Measurements from ENCODE around the gene MALRD1.
"Not testable (repeated sequence)": the region's sequence is repeated elsewhere in the genome, so short reads cannot be mapped to it uniquely, and the experiment has no call there.

The MALRD1 gene

DNA sequence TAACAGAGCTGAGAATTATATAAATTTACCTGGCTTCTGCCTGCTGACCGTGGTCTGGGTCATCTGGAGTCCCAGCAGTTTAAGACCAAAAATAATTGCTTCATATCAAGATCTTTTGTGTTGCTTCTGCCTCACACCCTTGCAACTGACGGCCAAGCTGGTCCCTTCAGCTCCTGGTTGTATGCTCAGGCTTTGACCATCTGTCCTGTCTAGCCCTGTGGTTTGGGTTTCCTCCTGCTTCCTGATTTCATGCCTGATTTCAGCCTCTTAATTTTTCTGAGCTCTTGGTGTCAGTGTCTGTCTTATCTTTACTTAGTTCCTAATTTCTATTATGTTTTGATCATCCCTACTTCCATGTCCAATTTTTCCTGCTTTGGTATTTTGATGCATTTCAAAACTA lies 679.8 kb downstream of the MALRD1 start:
- Histone ChIP-seq H3K9me3 (ENCODE audit: low read length) (no peaks in the 10 kb centered on the region), H3K9ac (ENCODE audit: low read length) (no peak overlapping the region), H3K27ac (ENCODE audit: low read depth, low read length) (no peak overlapping the region), H3K4me1 (ENCODE audit: insufficient read depth, low read length) (no peaks in the 10 kb centered on the region), H3K27me3 (ENCODE audit: control insufficient read depth in 1 of 2, insufficient read depth in 2 of 2, low read length in 2 of 2) (no peaks in the 10 kb centered on the region), H3K4me3 (ENCODE audit: low read depth in 1 of 2, low read length in 2 of 2) (no peak overlapping the region), H3K36me3 (ENCODE audit: insufficient read depth, low read length) (no peaks in the 10 kb centered on the region)

DNA sequence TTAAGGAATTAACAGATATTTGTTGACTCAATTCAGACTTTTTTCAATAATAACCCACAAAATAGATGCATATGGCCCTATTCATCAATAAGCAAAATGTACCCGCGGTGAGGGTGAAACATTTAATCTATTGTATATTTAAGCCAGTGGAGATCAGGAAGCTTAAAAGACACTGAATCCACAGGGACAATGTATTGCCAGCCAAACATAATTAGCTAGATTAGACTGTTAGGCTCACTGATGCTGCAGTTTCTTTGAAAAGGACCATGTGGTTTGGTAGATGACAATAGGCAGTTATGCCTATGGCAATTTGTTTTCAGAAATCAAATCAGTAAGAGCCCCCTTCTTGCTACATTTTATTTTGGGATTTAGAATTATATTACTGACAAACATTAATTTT lies 680.4 kb downstream of the MALRD1 start:
- H3K9me3 ChIP-seq (ENCODE audit: low read length): no peaks in the 10 kb centered on the region
- H3K4me1 ChIP-seq (ENCODE audit: insufficient read depth, low read length): no peaks in the 10 kb centered on the region
- H3K36me3 ChIP-seq (ENCODE audit: insufficient read depth, low read length): no peaks in the 10 kb centered on the region
- no peaks in the 10 kb centered on the region for H3K27me3 ChIP-seq (ENCODE audit: control insufficient read depth in 1 of 2, insufficient read depth in 2 of 2, low read length in 2 of 2)
- H3K4me3 ChIP-seq (ENCODE audit: low read depth in 1 of 2, low read length in 2 of 2): no peak overlapping the region
- H3K9ac ChIP-seq (ENCODE audit: low read length): no peak overlapping the region
- H3K27ac ChIP-seq (ENCODE audit: low read depth, low read length): no peak overlapping the region

DNA sequence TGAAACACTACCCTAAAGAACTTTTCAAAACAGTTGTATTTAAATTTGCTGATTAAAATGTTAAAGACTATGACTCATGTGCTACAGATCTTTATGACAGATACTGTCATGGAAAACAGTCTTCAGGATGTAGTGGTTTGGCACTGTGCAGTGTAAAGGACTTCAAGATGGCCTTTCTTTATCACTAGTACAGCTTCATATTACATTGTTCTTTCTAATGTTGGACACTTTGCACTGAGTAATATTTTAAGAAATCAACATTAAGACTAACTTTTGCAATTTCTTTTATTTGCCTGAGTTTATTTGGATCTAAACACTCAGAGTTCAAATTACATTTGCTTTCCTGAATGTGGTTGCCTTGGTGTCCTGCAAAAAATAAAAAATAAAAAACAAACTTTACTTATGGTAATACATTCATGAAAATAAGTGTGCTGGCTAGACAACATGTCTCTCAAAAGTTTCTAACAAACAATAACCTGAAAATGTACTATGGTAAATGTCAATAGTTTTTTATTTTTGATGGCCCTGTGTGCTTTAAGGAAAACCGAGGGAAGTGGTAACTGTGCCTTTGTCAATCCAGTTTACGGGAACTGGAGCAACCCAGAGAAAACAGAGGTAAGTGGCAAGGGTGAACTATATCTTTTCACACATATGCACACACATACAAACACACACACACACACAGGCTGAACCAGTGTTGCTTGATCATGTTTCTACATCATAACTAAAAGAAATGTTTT lies 681.7 kb downstream of the MALRD1 start:
- Histone ChIP-seq H3K36me3 (ENCODE audit: insufficient read depth, low read length) (no peaks in the 10 kb centered on the region), H3K27ac (ENCODE audit: low read depth, low read length) (no peak overlapping the region), H3K4me1 (ENCODE audit: insufficient read depth, low read length) (no peaks in the 10 kb centered on the region), H3K4me3 (ENCODE audit: low read depth in 1 of 2, low read length in 2 of 2) (no peak overlapping the region), H3K9ac (ENCODE audit: low read length) (no peak overlapping the region), H3K9me3 (ENCODE audit: low read length) (no peaks in the 10 kb centered on the region), H3K27me3 (ENCODE audit: control insufficient read depth in 1 of 2, insufficient read depth in 2 of 2, low read length in 2 of 2) (no peaks in the 10 kb centered on the region)

DNA sequence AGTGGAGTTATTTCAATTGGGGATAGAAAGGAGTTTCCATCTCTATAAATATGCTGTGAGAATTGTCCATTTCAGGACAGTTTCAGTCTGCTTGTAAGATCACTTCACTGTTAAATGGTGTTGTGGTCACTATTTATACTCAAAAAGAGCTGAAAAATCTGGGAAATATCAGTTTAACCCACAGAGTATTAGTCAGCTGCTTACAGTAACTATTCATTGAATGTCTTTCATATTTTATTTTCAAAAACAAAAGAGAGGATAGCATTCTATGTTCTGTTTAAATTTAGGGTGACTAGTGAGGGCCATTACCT lies 682.3 kb downstream of the MALRD1 start:
- H3K27ac ChIP-seq (ENCODE audit: low read depth, low read length): no peak overlapping the region

DNA sequence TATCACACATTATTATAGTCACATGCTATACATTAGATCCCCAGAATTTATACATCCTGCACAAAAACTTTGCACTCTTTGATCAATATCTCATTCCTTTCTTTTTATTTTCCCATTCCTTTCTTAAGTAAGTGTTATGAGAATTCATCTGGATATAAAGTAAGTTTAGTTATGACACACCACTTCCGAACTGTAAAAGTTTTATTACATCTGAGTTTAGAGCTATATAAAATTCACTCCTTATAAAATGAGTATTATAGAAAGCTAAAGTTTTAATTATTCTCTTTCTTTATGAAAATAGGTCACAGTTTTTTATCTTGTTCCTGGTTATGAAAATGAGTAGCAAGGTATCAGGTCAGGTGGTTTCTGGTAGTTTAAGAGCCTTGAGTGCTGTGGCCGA lies 683.0 kb downstream of the MALRD1 start:
- Histone ChIP-seq H3K9ac (ENCODE audit: low read length) (no peak overlapping the region), H3K9me3 (ENCODE audit: low read length) (no peaks in the 10 kb centered on the region), H3K4me1 (ENCODE audit: insufficient read depth, low read length) (no peaks in the 10 kb centered on the region), H3K4me3 (ENCODE audit: low read depth in 1 of 2, low read length in 2 of 2) (no peak overlapping the region), H3K27ac (ENCODE audit: low read depth, low read length) (no peak overlapping the region), H3K36me3 (ENCODE audit: insufficient read depth, low read length) (no peaks in the 10 kb centered on the region), H3K27me3 (ENCODE audit: control insufficient read depth in 1 of 2, insufficient read depth in 2 of 2, low read length in 2 of 2) (no peaks in the 10 kb centered on the region)

More for the DNA sequence above, 682.3 kb downstream of the MALRD1 start:
- no peaks in the 10 kb centered on the region for H3K4me1 ChIP-seq (ENCODE audit: insufficient read depth, low read length)
- no peak overlapping the region for H3K9ac ChIP-seq (ENCODE audit: low read length)
- no peaks in the 10 kb centered on the region for H3K27me3 ChIP-seq (ENCODE audit: control insufficient read depth in 1 of 2, insufficient read depth in 2 of 2, low read length in 2 of 2)
- no peaks in the 10 kb centered on the region for H3K36me3 ChIP-seq (ENCODE audit: insufficient read depth, low read length)
- no peak overlapping the region for H3K4me3 ChIP-seq (ENCODE audit: low read depth in 1 of 2, low read length in 2 of 2)
- no peaks in the 10 kb centered on the region for H3K9me3 ChIP-seq (ENCODE audit: low read length)

DNA sequence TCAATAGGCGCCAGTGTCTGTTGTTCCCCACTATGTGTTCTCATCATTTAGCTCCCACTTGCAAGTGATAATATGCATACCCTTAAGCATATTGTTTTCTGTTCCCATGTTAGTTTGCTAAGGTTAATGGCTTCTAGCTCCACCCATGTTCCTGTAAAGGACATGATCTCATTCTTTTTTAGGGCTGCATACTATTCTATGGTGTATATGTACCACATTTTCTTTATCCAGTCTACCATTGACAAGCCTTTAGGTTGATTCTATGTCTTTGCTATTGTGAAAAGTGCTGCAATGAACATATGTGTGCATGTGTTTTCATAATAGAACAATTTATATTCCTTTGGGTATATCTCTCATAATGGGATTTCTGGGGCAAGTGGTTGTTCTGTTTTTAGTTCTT lies 689.8 kb downstream of the MALRD1 start:
- Histone ChIP-seq H3K4me3 (ENCODE audit: low read depth in 1 of 2, low read length in 2 of 2) (no peak overlapping the region), H3K4me1 (ENCODE audit: insufficient read depth, low read length) (no peaks in the 10 kb centered on the region), H3K27ac (ENCODE audit: low read depth, low read length) (no peak overlapping the region), H3K9me3 (ENCODE audit: low read length) (no peaks in the 10 kb centered on the region), H3K36me3 (ENCODE audit: insufficient read depth, low read length) (no peaks in the 10 kb centered on the region), H3K27me3 (ENCODE audit: control insufficient read depth in 1 of 2, insufficient read depth in 2 of 2, low read length in 2 of 2) (no peaks in the 10 kb centered on the region), H3K9ac (ENCODE audit: low read length) (no peak overlapping the region)

DNA sequence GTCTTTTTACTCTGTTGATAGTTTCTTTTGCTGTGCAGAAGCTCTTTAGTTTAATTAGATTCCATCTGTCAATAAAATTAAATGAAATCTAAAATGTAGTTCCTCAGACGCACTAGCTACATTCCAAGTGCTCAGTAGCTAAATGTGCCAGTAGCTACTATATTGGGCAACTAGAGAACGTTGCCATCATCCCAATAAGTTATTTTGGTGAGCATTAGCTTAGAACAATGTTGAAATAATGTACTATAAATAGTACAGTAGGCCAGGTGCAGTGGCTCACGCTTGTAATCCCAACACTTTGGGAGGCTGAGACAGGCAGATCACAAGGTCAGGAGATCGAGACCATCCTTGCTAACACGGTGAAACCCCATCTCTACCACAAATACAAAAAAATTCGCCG lies 690.6 kb downstream of the MALRD1 start:
- H3K9me3 ChIP-seq (ENCODE audit: low read length); H3K9ac ChIP-seq (ENCODE audit: low read length); H3K36me3 ChIP-seq (ENCODE audit: insufficient read depth, low read length); H3K27ac ChIP-seq (ENCODE audit: low read depth, low read length); H3K4me3 ChIP-seq (ENCODE audit: low read depth in 1 of 2, low read length in 2 of 2); H3K4me1 ChIP-seq (ENCODE audit: insufficient read depth, low read length); H3K27me3 ChIP-seq (ENCODE audit: control insufficient read depth in 1 of 2, insufficient read depth in 2 of 2, low read length in 2 of 2): not testable (repeated sequence)

DNA sequence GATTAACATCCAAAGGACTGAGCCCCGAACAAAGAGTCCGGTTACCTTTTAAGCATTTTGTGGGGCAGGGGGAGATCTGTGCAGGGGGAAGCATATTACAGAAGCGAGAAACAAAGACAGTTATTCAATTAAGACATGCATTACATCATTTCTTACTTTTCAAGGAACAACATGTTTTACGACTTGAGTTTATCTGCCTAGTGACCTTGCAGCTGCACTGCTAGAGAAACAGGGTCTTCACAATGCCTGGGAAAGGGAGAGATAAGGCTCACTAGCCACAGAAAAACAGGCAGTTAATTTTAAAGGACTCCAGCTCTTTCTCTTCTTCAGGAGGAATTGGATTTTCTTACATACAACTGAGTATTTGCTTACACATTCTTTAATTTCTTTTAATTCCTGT lies 693.5 kb downstream of the MALRD1 start:
- not testable (repeated sequence) for H3K4me3 ChIP-seq (ENCODE audit: low read depth in 1 of 2, low read length in 2 of 2); H3K36me3 ChIP-seq (ENCODE audit: insufficient read depth, low read length); H3K9me3 ChIP-seq (ENCODE audit: low read length); H3K27me3 ChIP-seq (ENCODE audit: control insufficient read depth in 1 of 2, insufficient read depth in 2 of 2, low read length in 2 of 2); H3K27ac ChIP-seq (ENCODE audit: low read depth, low read length); H3K4me1 ChIP-seq (ENCODE audit: insufficient read depth, low read length); H3K9ac ChIP-seq (ENCODE audit: low read length)

DNA sequence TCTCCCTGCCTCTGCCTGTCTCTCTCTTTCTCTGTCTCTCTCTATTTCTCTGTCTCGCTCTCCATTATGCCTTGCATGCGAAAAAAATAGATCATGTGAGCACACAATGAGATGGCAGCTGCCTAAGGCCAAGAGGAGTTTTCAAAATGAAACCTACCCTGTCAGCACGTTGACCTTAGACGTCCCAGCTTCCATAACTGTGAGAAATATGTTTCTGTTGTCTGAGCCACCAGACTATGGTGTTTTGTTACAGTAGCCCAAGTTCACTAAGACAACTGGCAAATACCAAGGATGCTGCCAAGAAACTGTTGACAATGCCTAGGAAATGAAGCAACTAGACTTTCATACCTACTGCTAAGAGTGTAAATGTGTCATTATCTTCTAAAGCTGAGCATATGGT lies 697.1 kb downstream of the MALRD1 start:
- no peaks in the 10 kb centered on the region for H3K9me3 ChIP-seq (ENCODE audit: low read length)
- no peak overlapping the region for H3K4me3 ChIP-seq (ENCODE audit: low read depth in 1 of 2, low read length in 2 of 2)
- H3K9ac ChIP-seq (ENCODE audit: low read length): no peak overlapping the region
- H3K36me3 ChIP-seq (ENCODE audit: insufficient read depth, low read length): no peaks in the 10 kb centered on the region
- no peaks in the 10 kb centered on the region for H3K27me3 ChIP-seq (ENCODE audit: control insufficient read depth in 1 of 2, insufficient read depth in 2 of 2, low read length in 2 of 2)
- H3K27ac ChIP-seq (ENCODE audit: low read depth, low read length): no peak overlapping the region
- no peaks in the 10 kb centered on the region for H3K4me1 ChIP-seq (ENCODE audit: insufficient read depth, low read length)

DNA sequence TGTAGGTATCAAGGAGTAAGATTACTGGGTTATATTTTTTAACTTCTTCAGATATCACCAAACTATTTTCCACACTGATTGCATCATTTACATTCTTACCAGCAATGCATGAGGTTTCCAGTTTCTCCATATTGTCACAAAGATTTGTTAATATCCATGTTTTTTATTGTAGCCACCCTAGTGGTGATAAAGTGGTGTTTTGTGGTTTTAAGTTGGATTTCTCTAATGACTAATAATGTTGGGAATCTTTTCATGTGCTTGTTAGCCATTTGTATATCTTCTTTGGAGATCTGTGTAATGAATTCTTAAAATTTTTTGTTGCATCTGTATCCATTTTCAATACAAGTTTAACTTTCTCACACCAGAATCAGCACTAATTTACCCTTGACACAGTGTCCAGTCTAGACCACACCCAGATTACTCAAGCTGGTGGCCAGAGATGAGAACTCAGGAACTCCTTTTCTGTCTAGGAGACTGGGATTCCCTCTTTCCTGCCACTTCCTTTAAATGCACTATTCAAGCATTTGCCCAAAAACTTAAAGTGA lies 700.7 kb downstream of the MALRD1 start:
- Histone ChIP-seq H3K9ac (ENCODE audit: low read length) (no peak overlapping the region), H3K27me3 (ENCODE audit: control insufficient read depth in 1 of 2, insufficient read depth in 2 of 2, low read length in 2 of 2) (no peaks in the 10 kb centered on the region), H3K9me3 (ENCODE audit: low read length) (no peaks in the 10 kb centered on the region), H3K4me3 (ENCODE audit: low read depth in 1 of 2, low read length in 2 of 2) (no peak overlapping the region), H3K36me3 (ENCODE audit: insufficient read depth, low read length) (no peaks in the 10 kb centered on the region), H3K4me1 (ENCODE audit: insufficient read depth, low read length) (no peaks in the 10 kb centered on the region), H3K27ac (ENCODE audit: low read depth, low read length) (no peak overlapping the region)

DNA sequence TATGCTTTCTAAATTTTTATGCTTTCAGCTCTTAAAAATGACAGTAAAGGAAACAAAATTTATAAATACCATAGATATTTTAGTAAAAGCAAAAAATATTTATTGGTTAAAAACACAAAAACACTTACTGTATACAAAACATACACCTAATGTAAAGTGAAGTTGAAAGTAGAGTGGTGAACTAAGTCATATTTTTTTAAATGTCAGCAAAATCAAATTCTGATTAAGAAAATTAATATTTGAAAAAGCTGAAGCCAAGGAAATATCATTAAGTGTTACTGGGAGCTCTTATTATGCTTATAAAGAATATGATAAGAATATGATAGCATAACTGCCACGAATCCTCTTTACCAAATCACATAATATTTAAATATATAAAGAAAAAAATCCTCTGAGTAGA lies 702.4 kb downstream of the MALRD1 start:
- H3K4me1 ChIP-seq (ENCODE audit: insufficient read depth, low read length): no peaks in the 10 kb centered on the region
- no peak overlapping the region for H3K9ac ChIP-seq (ENCODE audit: low read length)
- H3K27ac ChIP-seq (ENCODE audit: low read depth, low read length): no peak overlapping the region
- H3K27me3 ChIP-seq (ENCODE audit: control insufficient read depth in 1 of 2, insufficient read depth in 2 of 2, low read length in 2 of 2): no peaks in the 10 kb centered on the region
- no peaks in the 10 kb centered on the region for H3K9me3 ChIP-seq (ENCODE audit: low read length)
- no peak overlapping the region for H3K4me3 ChIP-seq (ENCODE audit: low read depth in 1 of 2, low read length in 2 of 2)
- H3K36me3 ChIP-seq (ENCODE audit: insufficient read depth, low read length): no peaks in the 10 kb centered on the region

DNA sequence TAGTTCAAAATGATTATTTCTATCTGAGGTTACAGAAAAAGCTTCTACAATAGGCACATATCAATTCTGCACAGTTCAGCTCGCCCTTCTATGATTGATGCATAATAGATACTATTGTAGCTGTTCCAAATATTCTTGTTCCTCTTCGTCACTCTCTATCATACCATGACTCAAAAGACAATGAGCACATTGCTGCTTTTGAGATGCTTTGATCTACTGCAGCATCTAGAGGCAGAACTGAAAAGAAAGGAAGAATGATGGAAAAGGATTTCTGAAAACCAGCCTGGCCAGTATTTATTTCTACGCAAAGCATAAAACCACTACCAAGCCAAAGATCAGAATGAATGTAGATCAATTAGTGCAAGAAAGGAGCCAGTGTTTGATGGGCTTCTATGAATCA lies 708.3 kb downstream of the MALRD1 start:
- no peaks in the 10 kb centered on the region for H3K9me3 ChIP-seq (ENCODE audit: low read length)
- H3K27me3 ChIP-seq (ENCODE audit: control insufficient read depth in 1 of 2, insufficient read depth in 2 of 2, low read length in 2 of 2): no peaks in the 10 kb centered on the region
- H3K27ac ChIP-seq (ENCODE audit: low read depth, low read length): no peak overlapping the region
- H3K4me1 ChIP-seq (ENCODE audit: insufficient read depth, low read length): no peaks in the 10 kb centered on the region
- H3K9ac ChIP-seq (ENCODE audit: low read length): no peak overlapping the region
- no peak overlapping the region for H3K4me3 ChIP-seq (ENCODE audit: low read depth in 1 of 2, low read length in 2 of 2)
- no peaks in the 10 kb centered on the region for H3K36me3 ChIP-seq (ENCODE audit: insufficient read depth, low read length)

All from muscle layer of colon (tissue), 2 donors.